MM.1S (cell line): ENCODE results near the gene ART1.

ENCODE experiments used
- DNase-seq: peaks from one replicate; pipeline ENCODE4 v3.0.0-alpha.2; 2015
- H2AFZ ChIP-seq: fragments of 300-600 bp; sonication (generic); 2 replicates; pipeline ENCODE4 v1.6.0; 2016; ENCODE audit warnings: antibody characterized with exemption, low read length
- H3F3A ChIP-seq: fragments of 300-600 bp; sonication (generic); 2 replicates; pipeline ENCODE4 v1.6.1; 2016; ENCODE audit warnings: mild to moderate bottlenecking, antibody characterized with exemption, low read length, moderate library complexity, mixed read lengths; ENCODE audit not compliant: insufficient read depth
- H3K27ac ChIP-seq: fragments of 300-600 bp; sonication (generic); 2 replicates; pipeline ENCODE4 v1.5.1; 2016; ENCODE audit warnings: mild to moderate bottlenecking, low read length
- H3K27me3 ChIP-seq: fragments of 300-600 bp; sonication (generic); replicated peaks from 2 replicates; pipeline ENCODE4 v1.6.0; 2016; ENCODE audit warnings: low read length; ENCODE audit not compliant: insufficient read depth
- H3K36me3 ChIP-seq: fragments of 300-600 bp; sonication (generic); replicated peaks from 2 replicates; pipeline ENCODE4 v1.6.1; 2016; ENCODE audit warnings: mild to moderate bottlenecking, low read length, mixed read lengths; ENCODE audit not compliant: insufficient read depth
- H3K4me1 ChIP-seq: fragments of 300-600 bp; sonication (generic); 2 replicates; pipeline ENCODE4 v1.6.1; 2016; ENCODE audit warnings: low read length, mixed read lengths
- H3K4me2 ChIP-seq: fragments of 300-600 bp; sonication (generic); 2 replicates; pipeline ENCODE4 v1.6.0; 2016; ENCODE audit warnings: low read depth, low read length
- H3K4me3 ChIP-seq: fragments of 300-600 bp; sonication (generic); 2 replicates; pipeline ENCODE4 v1.5.1; 2016; ENCODE audit warnings: low read length, mixed read lengths
- H3K79me2 ChIP-seq: fragments of 300-600 bp; sonication (generic); 2 replicates; pipeline ENCODE4 v1.6.1; 2016; ENCODE audit warnings: mixed run types, low read length, mixed read lengths
- H3K9ac ChIP-seq: fragments of 300-600 bp; sonication (generic); 2 replicates; pipeline ENCODE4 v1.6.1; 2016; ENCODE audit warnings: low read length, mixed read lengths
- H3K9me2 ChIP-seq: fragments of 300-600 bp; sonication (generic); replicated peaks from 2 replicates; pipeline ENCODE4 v1.6.1; 2016; ENCODE audit warnings: mild to moderate bottlenecking, low read length, mixed read lengths; ENCODE audit not compliant: insufficient read depth
- H3K9me3 ChIP-seq: fragments of 300-600 bp; sonication (generic); replicated peaks from 2 replicates; pipeline ENCODE4 v1.6.1; 2016; ENCODE audit warnings: mild to moderate bottlenecking, low read length, mixed read lengths; ENCODE audit not compliant: insufficient read depth
- H4K20me1 ChIP-seq: fragments of 300-600 bp; sonication (generic); 2 replicates; pipeline ENCODE4 v1.6.1; 2016; ENCODE audit warnings: mild to moderate bottlenecking, low read length, moderate library complexity, mixed read lengths; ENCODE audit not compliant: insufficient read depth
- EZH2 ChIP-seq: fragments of 300-600 bp; sonication (generic); optimal IDR thresholded peaks from 2 replicates; pipeline ENCODE3; 2017; ENCODE audit warnings: low read depth, mild to moderate bottlenecking, antibody characterized with exemption, low read length, mixed read lengths
- EZH2phosphoT487 ChIP-seq: fragments of 300-600 bp; sonication (generic); IDR thresholded peaks from 2 replicates; pipeline ENCODE4 v1.6.1; 2018; ENCODE audit warnings: antibody characterized with exemption, low read length
- TF ChIP-seq, protein P1 (sequence below): fragments of 300-600 bp; sonication (generic); IDR thresholded peaks from 2 replicates; pipeline ENCODE4 v1.5.1; 2016; ENCODE audit warnings: antibody characterized with exemption, low read length, mixed read lengths

ART1 gene

DNA sequence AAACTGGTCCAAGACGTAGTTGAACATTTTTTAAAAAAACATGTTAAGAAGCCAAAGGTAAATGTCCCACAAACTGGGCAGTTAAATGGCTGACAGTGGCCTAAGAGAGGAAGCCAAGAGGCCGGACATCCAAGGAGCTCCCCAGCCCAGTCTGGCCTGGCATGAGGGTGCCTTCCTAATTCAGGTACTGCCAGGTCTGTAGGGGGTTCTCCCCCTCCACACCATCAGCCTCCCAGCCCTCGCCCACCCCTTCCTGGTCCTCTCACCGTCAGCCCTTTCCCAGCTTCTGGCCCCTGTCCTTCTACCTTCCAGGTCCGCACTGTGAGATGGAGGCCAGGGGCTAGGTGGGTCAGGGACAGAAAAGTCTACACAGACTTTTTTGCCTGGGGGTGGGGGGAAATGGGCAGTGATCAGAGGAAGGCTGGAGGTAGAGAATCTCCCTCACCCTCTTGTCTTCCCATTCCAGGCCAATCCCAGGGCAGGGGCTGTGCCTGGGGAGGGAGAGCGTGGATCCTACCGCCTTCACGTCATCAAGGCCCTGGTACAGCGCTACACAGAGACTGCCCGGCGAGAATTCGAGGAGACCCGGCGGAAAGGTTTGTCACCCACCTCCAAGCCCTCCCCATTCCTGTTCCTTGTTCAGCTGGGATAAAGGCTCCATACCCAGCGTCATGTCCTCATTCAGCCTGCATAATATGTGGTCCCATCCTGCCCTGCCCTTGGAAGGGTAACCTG is 9.1 kb upstream of the ART1 start:
- no peak overlapping the region for H3K4me2 ChIP-seq
- no peaks in the 10 kb centered on the region for H3K79me2 ChIP-seq
- no peaks in the 10 kb centered on the region for H3K9me3 ChIP-seq
- no peaks in the 10 kb centered on the region for H3K27me3 ChIP-seq
- peaks cover 10% of the 10 kb centered on the region for H3K4me1 ChIP-seq
- H3K9me2 ChIP-seq, result no peaks in the 10 kb centered on the region
- no peak for DNase-seq
- TF ChIP-seq EZH2, result no peak
- TF ChIP-seq, protein P1, sequence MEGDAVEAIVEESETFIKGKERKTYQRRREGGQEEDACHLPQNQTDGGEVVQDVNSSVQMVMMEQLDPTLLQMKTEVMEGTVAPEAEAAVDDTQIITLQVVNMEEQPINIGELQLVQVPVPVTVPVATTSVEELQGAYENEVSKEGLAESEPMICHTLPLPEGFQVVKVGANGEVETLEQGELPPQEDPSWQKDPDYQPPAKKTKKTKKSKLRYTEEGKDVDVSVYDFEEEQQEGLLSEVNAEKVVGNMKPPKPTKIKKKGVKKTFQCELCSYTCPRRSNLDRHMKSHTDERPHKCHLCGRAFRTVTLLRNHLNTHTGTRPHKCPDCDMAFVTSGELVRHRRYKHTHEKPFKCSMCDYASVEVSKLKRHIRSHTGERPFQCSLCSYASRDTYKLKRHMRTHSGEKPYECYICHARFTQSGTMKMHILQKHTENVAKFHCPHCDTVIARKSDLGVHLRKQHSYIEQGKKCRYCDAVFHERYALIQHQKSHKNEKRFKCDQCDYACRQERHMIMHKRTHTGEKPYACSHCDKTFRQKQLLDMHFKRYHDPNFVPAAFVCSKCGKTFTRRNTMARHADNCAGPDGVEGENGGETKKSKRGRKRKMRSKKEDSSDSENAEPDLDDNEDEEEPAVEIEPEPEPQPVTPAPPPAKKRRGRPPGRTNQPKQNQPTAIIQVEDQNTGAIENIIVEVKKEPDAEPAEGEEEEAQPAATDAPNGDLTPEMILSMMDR, result no peak
- no peak for TF ChIP-seq EZH2phosphoT487
- H2AFZ ChIP-seq, result no peak overlapping the region
- no peak overlapping the region for H3K27ac ChIP-seq
- H4K20me1 ChIP-seq, result no peaks in the 10 kb centered on the region
- no peaks in the 10 kb centered on the region for H3K36me3 ChIP-seq
- no peak overlapping the region for H3K9ac ChIP-seq
- H3K4me3 ChIP-seq, result no peak overlapping the region
- no peaks in the 10 kb centered on the region for H3F3A ChIP-seq

DNA sequence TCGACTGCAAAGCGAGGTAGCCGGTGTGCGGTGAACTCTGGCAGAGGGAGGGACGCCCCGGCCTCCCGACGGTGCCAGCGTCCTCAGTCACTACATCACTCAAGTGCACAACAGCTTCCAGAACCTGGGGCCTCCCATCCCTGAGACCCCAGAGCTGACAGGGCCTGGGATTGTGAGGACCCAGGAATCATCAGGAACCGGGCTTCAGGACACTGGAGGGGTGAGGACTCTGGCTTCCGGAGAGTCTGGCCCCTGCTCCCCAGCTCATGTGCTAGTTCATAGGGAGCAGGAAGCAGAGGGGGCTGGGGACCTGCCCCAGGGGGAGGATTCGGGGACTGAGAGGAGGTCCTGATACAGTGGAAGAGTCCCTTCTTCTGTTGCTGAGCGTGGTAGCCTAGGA is 7.7 kb upstream of the ART1 start:
- Histone ChIP-seq H3K9ac (no peak overlapping the region), H3K4me2 (no peak overlapping the region), H3F3A (no peaks in the 10 kb centered on the region), H3K79me2 (no peaks in the 10 kb centered on the region), H3K27ac (no peak overlapping the region), H3K4me3 (no peak overlapping the region), H3K9me3 (no peaks in the 10 kb centered on the region), H2AFZ (no peak overlapping the region), H4K20me1 (no peaks in the 10 kb centered on the region), H3K27me3 (no peaks in the 10 kb centered on the region), H3K36me3 (no peaks in the 10 kb centered on the region), H3K4me1 (peaks cover 10% of the 10 kb centered on the region), H3K9me2 (no peaks in the 10 kb centered on the region)
- DNase-seq, result no peak
- TF ChIP-seq EZH2 (no peak), EZH2phosphoT487 (no peak)
- TF ChIP-seq, protein P1, result no peak

DNA sequence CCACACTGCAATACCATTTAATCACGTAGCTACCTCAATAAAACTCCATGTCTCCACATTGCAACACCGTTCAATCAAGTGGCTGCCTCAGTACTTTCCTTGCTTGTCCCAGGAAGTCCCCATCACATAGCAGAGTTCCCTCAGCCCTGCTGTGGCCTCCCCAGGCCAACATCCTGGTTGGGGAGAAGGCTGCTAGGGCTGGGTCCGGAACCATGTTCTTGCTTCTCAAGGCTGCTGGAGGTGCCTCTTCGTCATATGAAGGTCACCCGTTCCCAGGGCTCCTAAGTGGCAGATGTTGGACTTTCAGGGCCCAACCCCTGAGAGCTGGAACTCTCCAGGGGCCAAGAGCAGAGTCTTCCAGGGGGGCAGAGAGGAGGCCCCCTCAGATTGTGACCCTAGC is 6.4 kb upstream of the ART1 start:
- H3K4me1 ChIP-seq, result peaks cover 13% of the 10 kb centered on the region
- no peak overlapping the region for H3K4me2 ChIP-seq
- H3K4me3 ChIP-seq, result no peak overlapping the region
- H3K79me2 ChIP-seq, result no peaks in the 10 kb centered on the region
- no peak overlapping the region for H3K9ac ChIP-seq
- no peak overlapping the region for H3K27ac ChIP-seq
- no peaks in the 10 kb centered on the region for H3K36me3 ChIP-seq
- no peaks in the 10 kb centered on the region for H3F3A ChIP-seq
- no peaks in the 10 kb centered on the region for H3K9me2 ChIP-seq
- H3K9me3 ChIP-seq, result no peaks in the 10 kb centered on the region
- H4K20me1 ChIP-seq, result no peaks in the 10 kb centered on the region
- H2AFZ ChIP-seq, result no peak overlapping the region
- DNase-seq, result no peak
- TF ChIP-seq EZH2 (no peak), EZH2phosphoT487 (no peak)
- TF ChIP-seq, protein P1, result no peak
- 0 out of 2 replicates have a peak, but pooled peaks cover 8% of the 10 kb centered on the region for H3K27me3 ChIP-seq
